Bone marrow (tissue), 2 donors: ENCODE results near the gene SETD6.
"Not testable (repeated sequence)": the region's sequence is repeated elsewhere in the genome, so short reads cannot be mapped to it uniquely, and the experiment has no call there.

Experiments used
- DNase-seq, 2 donors: peaks; one replicate each; lab custom pipeline; 2025; lab: John Stamatoyannopoulos, UW

SETD6 gene, protein sequence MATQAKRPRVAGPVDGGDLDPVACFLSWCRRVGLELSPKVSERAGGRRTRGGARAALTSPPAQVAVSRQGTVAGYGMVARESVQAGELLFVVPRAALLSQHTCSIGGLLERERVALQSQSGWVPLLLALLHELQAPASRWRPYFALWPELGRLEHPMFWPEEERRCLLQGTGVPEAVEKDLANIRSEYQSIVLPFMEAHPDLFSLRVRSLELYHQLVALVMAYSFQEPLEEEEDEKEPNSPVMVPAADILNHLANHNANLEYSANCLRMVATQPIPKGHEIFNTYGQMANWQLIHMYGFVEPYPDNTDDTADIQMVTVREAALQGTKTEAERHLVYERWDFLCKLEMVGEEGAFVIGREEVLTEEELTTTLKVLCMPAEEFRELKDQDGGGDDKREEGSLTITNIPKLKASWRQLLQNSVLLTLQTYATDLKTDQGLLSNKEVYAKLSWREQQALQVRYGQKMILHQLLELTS

DNA sequence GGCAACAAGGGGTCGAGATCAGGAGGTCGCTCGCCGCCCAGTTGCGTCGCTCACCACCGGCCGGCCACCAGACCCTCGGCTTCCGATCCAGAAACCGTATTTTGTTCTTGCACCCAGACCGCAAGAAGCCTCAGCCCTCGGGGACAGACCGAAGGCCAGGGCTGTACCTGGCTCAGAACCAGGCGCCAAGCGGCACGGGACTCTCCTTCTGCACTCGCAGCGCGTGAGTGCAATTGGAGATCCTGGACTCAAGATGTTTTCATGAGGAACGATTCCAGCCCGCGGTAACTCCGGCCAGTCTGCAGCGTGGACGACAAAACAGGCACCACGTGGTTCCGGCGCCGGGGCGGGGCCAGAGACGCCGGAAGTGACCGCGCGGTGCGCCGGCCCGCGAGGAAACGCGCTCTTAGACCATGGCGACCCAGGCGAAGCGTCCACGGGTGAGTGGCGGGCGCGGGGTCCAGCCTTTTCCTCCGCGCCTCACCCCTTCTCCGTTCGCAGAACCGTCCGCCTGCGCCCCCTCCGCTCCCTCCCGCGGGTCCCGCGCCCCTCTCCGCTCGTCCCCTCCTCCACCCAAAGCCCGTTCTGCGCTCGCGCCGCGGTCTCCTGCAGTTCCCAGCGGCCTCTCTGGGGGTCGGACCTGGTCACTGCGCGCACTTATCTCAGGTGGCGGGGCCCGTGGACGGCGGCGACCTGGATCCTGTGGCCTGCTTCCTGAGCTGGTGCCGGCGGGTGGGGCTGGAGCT, at the start of gene SETD6:
TSS of gene SETD6 (plus strand) at position 393 of the 746 bp plus-strand sequence. CDS start at position 414, 21 bp downstream.
- DNase-seq: peak; percentile 34 to 81

DNA sequence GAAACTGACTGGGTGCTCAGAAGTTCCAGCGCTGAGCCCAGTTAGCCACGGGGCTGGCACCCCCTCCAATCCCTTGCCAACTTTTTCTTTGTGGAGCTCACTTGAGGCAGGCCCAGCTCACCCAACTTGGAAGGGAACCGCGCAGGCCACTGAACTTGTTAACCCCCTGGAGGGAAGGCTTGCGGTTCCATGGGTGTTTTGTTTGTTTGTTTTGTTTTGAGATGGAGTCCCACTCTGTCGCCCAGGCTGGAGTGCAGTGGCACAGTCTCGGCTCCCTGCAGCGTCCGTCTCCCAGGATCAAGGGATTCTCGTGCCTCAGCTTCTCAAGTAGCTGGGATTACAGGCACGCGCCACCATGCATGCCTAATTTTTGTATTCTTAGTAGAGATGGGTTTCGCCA, 49.5 kb upstream of the SETD6 start:
- no peak for DNase-seq

DNA sequence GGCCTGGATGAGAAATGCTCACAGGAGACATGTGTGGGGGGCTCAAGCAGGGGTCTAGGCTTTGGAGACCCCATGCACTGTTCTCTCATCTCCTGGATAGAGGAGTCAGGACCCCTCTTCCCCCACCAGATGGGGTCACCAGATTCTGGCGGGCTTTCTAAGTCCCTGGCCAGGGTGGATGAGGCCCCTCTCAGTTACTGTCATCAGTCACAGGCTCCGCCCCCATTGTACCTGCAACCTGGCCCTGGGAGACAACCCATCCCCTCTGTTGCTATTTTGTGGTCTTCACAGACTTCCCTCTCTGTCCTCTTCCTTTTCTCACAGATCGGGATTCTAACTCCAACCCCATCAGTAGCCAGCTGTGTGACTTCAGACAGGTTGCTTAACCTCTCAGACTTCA, 48.9 kb upstream of the SETD6 start:
- DNase-seq: no peak

DNA sequence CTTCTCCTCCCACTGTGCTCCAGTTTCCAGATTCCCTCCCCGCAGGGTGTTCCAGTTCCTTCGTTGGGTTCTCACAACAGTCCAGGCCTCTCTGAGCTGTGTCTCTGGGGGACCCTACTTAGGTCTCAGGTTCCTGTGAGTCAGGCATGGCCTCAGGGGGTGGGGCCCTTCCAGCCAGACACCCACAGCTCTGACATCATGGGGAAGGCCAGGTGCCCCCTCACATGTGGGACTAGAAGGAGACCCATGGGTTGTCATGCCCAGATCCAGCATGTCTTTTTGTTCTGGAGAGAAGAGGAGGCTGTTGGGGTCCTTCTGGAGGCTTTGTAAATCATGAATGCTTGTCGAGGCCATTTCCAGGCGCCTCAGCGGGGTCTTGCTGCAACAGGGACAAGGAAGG, 47.4 kb upstream of the SETD6 start:
- no peak for DNase-seq

DNA sequence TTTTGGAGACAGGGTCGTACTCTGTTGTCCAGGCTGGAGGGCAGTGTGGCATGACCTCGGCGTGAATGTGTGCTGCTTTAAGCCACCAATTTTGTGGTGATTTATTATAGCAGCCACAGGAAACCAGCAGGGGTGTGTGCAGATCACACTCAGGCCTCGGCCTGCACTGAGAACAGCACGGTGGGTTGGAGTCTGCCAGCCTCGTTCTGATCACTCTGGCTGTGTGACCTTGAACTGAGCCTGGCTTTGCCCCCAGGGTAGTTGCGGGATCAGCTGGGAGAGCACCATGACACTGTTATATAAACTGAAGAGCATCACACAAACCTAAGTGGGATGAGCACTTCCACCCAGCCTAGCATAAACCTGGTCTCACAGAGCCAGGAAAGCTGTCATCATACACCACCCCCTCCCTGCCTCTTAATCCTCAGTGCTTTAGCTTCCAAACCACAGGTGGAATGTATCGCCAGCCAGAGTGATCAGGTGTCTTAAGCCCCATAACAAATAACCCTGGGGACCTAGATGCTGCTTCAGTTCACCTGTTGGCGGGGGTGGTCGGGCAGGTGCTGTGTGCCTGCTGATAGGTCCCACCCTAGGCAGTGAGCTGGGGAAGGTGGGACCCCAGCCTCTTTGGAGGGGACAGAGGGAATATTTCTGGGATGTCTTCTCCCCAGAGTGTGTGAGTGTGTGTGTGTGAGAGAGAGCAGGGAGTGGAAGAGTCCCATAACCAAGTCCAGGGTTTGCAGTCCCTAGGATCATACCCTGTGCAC, 43.9 kb upstream of the SETD6 start:
- no peak for DNase-seq

DNA sequence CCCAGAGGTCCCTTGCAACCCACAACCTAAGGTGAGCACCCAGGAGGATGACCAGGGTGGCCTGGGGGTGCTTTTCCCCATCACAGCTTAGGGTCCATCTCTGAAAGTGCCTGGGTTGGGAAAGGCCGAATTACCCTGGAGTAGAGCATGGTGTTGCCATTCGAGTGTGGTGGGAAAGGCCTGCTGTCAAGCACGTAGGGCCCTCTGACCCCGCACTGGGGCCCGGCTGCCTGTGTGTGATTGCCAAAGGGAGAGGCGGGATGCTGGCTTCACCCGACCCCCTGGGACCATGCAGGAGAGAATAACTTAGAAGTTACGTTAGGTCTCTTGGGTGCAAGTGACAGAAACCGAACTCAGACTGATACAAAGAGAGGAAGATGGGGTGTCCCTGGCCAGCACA, 43.1 kb upstream of the SETD6 start:
- DNase-seq: no peak

DNA sequence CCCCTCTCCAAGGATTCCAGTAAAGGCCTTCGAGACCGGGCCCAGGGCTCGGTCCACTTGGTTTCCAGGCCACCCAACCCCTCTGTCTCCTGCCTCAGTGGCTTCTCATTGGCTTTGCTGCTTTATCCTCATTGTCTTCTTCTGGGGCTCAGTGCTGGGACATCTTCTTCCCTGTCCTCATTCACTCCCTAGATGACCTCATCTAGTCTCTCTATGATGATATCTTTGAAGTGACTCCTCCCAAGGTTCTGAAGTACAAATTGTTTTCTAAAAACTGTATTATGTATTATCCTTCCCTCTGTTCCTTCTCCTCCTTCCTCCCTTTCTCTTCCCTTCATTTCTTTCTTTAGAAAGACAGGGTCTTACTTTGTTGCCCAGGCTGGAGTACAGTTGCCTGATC, 42.5 kb upstream of the SETD6 start:
- DNase-seq: no peak

DNA sequence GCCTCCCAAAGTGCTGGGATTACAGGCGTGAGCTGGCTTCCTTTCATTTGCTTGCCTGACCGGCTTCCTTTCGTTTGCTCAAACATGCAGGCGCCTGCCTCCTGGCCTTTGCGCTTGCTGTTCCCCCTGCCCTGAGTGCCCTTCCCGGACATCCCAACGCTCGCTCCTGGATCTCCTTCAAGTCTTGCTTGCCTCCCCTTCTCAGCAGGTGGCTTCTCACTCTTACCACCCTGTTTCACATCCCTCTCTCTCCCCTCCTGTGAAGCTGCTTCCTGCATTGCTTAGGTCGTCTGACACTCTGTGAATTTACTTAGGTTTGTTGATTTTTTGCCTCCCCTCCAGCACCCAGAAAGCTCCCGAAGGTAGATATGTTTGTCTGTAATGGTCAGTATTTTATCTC, 41.0 kb upstream of the SETD6 start:
- no peak for DNase-seq

DNA sequence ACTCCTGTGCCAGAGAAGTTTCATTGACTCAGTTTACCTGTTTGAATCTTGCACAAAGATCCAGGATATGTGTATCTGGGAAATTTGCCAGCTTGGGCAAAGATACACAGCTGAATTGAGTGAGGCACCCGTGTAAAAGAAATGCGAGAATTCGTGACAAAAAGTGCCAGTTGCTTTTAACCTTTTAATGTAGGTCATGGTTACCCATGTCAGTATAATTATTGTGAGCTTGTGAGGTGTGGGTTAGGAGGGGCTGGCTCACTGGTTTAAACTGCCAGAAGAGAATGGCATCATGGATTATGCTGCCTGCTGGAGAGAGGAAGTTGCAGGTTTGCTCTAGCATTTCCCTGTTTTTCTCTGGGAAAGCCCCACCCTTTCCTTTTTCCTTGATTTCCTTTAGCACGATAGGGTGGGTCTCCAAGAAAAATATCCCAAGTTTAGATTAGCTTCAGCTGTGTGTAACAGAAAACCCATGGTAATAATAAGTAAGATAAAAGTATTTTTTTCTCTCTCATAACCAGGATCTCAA, 40.2 kb upstream of the SETD6 start:
- DNase-seq: no peak

DNA sequence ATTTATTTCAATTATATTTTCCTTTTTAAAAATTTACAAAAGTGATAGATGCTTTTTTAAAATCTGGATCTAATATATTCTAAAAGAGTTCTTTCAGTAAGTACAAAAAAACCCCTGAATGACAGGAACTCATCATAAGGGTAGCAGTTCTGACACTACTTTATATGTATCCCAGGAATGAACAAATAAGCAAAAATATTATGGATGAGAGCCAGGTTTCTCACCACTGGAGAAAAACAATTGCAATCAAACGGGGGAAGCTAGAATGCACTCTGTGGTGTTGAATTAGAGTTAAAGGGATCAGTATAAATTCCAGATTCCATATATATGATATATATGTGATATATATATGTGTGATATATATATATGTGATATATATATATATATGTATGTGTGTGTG, 38.5 kb upstream of the SETD6 start:
- no peak for DNase-seq

DNA sequence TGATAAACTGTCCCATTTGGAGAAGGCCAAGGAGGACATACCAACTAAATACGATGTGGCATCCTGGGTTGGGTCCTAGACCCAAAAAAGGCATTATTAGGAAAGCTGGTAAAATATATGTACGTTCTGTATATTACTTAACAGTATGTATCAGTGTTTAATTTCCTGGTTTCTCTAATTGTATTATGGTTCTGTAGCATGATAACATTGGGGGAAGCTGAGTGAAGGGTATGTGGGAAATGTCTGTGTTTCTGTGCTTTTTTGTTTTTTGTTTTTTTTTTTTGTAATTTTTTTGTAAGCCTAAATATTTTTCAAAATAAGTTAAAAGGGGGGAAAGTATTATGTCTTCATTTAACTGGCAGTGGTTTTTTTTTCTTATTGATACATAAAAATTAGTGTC, 36.9 kb upstream of the SETD6 start:
- DNase-seq: no peak

DNA sequence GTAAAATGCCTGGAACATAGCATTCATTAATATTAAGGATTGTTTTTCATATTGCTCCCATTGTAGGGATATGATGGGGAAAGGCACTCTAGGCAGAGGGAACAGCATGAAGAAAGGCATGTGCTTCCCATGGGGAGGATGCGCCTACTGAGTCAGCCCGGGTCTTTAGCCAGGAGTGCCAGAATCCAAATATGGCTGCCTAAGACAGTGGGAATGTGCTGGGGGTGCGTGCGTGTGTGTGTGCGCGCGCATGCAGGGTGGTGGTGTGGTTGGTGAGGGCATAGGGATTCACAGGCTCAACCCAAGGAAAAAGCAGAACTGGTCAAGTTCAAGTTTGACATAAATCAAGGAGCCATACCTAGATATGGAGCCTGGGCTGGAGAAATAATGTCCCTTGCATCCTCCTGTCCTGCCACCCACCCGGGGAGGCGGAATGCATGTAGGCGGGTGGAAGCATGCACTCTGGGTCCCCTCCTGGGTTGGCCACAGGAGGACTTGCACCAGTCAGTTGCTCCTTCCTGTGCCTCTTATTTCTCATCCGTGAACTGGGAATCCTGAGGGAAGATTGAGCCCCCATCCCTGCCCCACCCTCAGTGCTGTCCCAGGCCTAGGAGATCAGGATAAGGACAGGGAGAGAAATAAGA, 34.0 kb upstream of the SETD6 start:
- no peak for DNase-seq

DNA sequence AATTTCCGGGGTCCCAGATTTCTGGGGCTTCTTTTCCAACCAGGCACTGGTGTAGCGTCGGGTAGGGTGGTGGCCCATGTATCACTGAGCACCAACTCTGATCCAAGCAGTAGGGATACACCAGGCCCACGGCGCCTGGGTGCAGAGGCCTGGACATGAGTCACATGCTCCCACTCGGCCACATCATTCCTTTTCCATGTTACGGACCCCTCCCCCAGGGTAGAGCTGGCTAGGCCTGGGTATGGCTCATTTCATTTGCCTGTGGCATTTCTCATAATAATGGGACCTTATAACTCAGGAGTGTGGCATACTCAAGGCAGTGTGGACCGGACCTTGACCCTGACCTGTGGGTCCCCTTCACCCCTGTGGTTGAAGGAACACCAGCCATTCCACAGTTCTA, 33.4 kb upstream of the SETD6 start:
- DNase-seq: no peak

DNA sequence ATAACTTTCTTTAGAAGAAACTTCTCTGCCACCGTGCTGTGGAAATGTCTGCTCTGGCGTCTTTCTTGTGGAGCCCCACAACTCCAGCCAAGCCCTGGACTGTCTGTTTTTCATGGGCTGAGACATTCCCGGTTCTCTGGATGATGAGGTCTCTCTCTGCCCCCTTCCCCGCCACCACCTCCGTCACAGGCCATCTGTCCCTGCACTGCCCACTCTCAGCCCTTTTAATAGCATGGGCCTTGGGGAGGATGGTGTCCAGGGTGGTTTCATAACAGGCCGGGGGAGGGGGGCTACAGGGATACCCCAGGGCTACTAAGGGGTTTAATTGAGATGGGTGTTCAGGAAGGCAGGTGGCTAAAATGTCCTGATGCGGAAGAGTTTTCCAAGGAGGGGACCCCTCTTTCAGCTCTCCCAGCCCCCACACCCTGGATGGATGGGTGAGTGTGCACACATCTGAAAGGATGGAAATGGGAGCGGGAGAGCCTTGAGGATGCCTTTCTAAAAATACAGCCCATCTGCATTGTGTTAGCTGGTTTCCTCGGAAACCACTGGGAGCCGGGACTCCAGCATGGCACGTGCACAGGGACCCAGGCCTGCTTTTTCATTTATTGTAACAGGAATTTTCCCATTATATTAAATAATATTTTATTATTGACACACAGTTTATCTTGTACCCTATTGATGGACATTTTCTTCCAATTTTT, 30.0 kb upstream of the SETD6 start:
- DNase-seq: no peak

DNA sequence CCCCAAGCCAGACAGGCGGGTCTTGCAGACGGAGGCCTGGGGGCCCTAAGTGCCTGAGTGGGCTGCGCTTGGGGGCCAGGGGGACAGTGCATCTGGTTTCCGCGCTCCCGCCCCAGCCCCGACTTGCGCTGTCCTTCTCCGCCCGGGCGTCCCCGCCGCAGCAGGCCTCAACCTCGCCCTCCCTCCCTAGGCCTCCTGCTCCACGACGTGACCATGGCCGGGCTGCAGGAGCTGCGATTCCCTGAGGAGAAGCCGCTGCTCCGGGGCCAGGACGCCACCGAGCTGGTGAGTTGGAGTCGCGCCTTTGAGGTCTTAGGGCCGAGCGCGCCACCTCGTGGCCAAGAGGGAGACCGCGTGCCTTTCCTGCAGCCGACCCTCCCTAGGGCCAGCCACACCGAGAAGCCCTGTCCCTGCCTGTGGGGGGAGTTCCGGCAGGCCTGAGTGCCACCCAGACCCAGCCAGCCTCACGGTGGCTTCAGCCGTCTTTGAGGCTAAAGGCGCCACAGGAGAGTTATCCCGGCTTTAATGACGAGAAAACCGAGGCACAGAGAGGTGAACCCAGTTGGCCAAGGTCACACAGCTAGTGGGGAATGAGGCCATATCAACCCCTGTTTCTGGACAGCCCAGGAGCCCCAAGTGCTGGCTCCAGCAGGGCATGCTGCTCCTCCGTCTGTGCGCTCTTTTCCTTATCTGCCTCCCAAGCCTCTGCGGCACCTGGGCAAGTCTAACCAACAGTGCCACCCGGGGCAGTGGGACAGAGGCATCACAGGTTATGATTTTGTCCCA, 27.6 kb upstream of the SETD6 start:
- DNase-seq: peak; percentile 12 to 33

DNA sequence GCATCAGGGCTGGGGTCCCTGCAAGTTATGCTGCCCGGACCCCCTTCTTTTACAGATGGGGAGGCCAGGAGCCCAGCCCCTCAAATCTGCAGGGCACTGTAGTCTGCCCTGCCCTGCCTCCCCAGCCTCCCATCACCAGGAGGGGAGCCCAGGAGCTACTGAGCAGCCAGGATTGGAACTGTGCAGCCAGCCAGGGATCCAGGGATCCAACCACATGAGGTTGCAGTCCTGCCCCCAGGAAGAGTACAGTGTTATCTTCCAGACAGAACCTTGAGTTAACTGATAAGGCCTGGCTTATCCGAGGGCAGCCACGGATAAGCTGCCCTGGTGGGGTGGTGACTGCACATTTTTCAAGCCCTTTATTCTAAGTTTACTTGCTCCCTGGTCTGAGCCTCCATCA, 26.8 kb upstream of the SETD6 start:
- DNase-seq: no peak

DNA sequence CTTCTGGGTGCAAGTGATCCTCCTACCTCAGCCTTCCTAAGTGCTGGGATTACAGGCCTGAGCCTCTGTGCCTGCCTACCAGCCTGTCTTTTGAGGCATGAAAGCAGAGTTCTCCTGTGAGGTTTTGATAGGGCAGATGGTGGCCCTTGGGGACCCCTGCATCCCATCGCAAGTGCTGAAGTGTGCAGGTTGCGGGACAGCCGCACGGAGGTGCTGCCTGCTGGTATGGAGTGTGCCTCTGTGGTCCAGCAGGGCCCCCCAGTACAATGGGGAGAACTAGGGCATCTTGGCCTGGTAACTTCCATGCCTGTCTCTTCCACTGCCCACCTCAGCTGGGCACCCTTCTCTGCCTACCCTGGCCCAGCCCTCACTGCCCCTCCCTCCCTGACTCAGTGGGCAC, 25.3 kb upstream of the SETD6 start:
- no peak for DNase-seq

DNA sequence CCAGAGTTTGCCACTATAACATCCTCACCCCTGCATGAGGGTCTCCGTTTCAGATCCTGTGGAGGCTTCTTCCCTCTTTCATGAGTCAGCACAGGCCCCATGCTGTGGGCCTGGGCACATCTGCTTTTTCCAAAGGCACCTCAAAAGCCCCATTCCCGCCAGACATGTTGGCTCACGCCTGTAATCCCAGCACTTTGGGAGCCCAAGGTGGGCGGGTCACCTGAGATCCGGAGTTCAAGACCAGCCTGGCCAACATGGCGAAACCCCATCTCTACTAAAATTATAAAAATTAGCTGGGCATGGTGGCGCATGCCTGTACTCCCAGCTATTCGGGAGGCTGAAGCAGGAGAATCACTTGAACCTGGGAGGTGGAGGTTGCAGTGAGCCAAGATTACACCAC, 24.8 kb upstream of the SETD6 start:
- DNase-seq: not testable (repeated sequence)

DNA sequence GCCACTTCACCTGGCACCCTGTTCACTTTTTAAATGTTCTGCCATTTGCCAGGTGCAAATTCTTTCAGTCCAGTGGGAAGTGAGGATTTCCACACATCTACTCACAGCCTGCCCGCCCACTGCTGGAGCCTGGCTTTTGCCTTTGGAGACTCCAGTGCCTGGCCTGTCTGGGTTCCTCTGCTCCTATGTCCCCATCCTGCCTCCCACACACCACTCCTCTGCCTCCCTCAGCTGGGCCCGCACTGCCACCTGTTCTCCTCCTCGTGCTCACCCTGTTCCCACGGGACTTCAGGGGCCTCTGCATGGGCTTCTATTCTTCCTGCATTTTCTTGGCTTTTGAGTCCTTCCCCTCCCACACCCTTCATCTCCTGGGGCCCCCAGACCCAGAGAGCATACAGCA, 23.3 kb upstream of the SETD6 start:
- DNase-seq: no peak

DNA sequence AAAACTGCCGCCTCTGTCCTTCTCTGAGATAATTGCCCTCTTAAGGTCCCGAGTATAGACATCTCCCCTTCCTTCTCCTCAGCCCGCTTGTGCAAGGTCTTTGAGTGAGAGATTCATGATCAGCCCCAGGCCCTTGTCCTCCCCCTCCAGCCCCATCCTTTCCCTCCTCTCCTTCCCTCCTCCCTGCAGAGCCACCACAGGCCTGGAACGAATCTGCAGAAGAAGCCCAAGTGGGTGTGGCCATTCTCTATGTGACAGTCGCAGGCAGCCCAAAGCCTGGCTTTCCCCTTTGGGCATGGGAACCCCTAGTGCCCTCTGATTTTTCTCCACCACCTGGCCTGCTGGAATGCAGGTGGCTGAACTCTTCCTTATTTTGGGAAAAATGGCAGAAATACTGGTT, 22.6 kb upstream of the SETD6 start:
- no peak for DNase-seq
